Heart left ventricle (tissue), 16 donors: ENCODE results near the gene WNT11. TPM values are rescaled to one million over a fixed set of nuclear protein-coding genes. Genes with fewer than 3 reads are reported as not detected.

Experiments
- ATAC-seq, 4 donors: fragments of 200-7000 bp; cut with Tn5 transposase; one replicate each; pipeline ENCODE4 v1.9.1; 2020 to 2022; ENCODE audit warnings: moderate library complexity in 4 of 4, mild to moderate bottlenecking in 3 of 4, moderate number of reproducible peaks in 1 of 4
- DNase-seq, 5 donors: peaks; one replicate each; pipeline ENCODE4 v3.0.0-alpha.2; 2020
- H3K27ac ChIP-seq, 12 donors: fragments of 200-600 bp; sonication (generic) in 4 of 12; one replicate each; pipeline versions ENCODE4 v1.5.0 to v1.8.0; 2016 to 2022; ENCODE audit warnings: mild to moderate bottlenecking in 2 of 12
- H3K27me3 ChIP-seq, 9 donors: fragments of 200-600 bp; sonication (generic) in 2 of 9; one replicate each; pipeline versions ENCODE4 v1.5.1 to v1.8.0; 2016 to 2022; ENCODE audit warnings: mild to moderate bottlenecking in 3 of 9
- H3K36me3 ChIP-seq, 9 donors: fragments of 200-600 bp; sonication (generic) in 2 of 9; one replicate each; pipeline versions ENCODE4 v1.5.0 to v1.8.0; 2018 to 2022; ENCODE audit warnings: mild to moderate bottlenecking in 2 of 9
- H3K4me1 ChIP-seq, 12 donors: fragments of 200-600 bp; sonication (generic) in 4 of 12; one replicate each; pipeline versions ENCODE4 v1.5.0 to v1.8.0; 2016 to 2022; ENCODE audit warnings: mild to moderate bottlenecking in 3 of 12
- H3K4me3 ChIP-seq, 12 donors: fragments of 200-600 bp; sonication (generic) in 4 of 12; one replicate each; pipeline versions ENCODE4 v1.5.0 to v1.8.0; 2017 to 2022; ENCODE audit warnings: mild to moderate bottlenecking in 9 of 12, moderate library complexity in 4 of 12
- H3K9me3 ChIP-seq, 12 donors: fragments of 200-600 bp; sonication (generic) in 4 of 12; one replicate each; pipeline versions ENCODE4 v1.5.0 to v1.8.0; 2016 to 2022; ENCODE audit warnings: mild to moderate bottlenecking in 1 of 12
- POLR2A ChIP-seq, 2 donors: fragments of 450-650 bp; IDR thresholded peaks; one replicate each; pipeline ENCODE4 v1.6.1; 2017; ENCODE audit warnings: antibody characterized with exemption in 2 of 2, mild to moderate bottlenecking in 2 of 2, moderate library complexity in 2 of 2
- WGBS, 4 donors: extraction: QIAGEN DNeasy Blood & Tissue Kit in 2 of 4; methylation state at CpG; one replicate each; pipeline versions ENCODE4 v1.1.5 to v1.1.7; 2013 to 2018; 5-methylcytosine and 5-hydroxymethylcytosine counted together
- intact Hi-C, 10 donors: fragments of 100-400 bp; cut with DNase I; formaldehyde crosslinking; loops; one replicate each; pipeline versions ENCODE4 v1.11.1 to v1.14.2; 2022
- polyA plus RNA-seq, 2 donors: library from polyadenylated mRNA; stranded (reverse); fragments of 200-250 nt; gene quantifications; one replicate each; pipeline ENCODE4 v1.2.3, GENCODE V29; 2013
- total RNA-seq, 9 donors: library from RNA; depleted of rRNA in 2 of 9; stranded (reverse); fragments of >200 nt in 2 of 9; fragmentation: NEBNext Ultra II Directional in 3 of 9; extraction: Animal tissue kit (Norgen Biotek cat#: 25700) in 3 of 9; gene quantifications; one replicate each; pipeline versions ENCODE4 v1.1.0 to v1.2.4, GENCODE V29; 2016 to 2023
- TF ChIP-seq, protein P1 (sequence below), 12 donors: fragments of 200-600 bp; sonication (generic) in 4 of 12; IDR thresholded peaks; one replicate each; pipeline versions ENCODE4 v1.5.0 to v1.8.0; 2018 to 2022; ENCODE audit warnings: antibody characterized with exemption in 12 of 12, mild to moderate bottlenecking in 5 of 12
- donor health status: ischemic (EF 13 %, LVEDD 7.1; RV severe dilation, severe dysfunction).
- donor health status: healthy with polysubstance abuse.
- donor health status: DM: no; HTN: yes; CAD: no.
- donor health status: DM: no; HTN: no; CAD: no.
- donor health status: ischemic (EF 25% LVEDD 6.9; RV normal size, moderate dysfunction).
- donor health status: ischemic (EF 25% LVEDD 5.7; RV mildly dilated, moderate dysfunction).
- donor health status: healthy.
- donor health status: DM: yes; HTN: yes; CAD: no.
- donor health status: ischemic (EF 35%, LVEDD 5.7; RV mildly dilated, moderate dysfunction).
- donor health status: nonischemic (EF 11% LVEDD 7.7; RV severe dilation, severe dysfunction).
- donor health status: DM: yes; HTN: yes; CAD: no.
- donor health status: PGD.
- donor health status: ischemic (EF 29% LVEDD 5.4; RV normal size, mild dysfunction).
- donor health status: nonischemic (EF 23%, LVEDD 6.1; RV moderate dilation, normal function).

Gene WNT11
- total and polyA plus RNA-seq, 11 donors, result 3.8 to 20.9 (median 8.1) TPM

DNA sequence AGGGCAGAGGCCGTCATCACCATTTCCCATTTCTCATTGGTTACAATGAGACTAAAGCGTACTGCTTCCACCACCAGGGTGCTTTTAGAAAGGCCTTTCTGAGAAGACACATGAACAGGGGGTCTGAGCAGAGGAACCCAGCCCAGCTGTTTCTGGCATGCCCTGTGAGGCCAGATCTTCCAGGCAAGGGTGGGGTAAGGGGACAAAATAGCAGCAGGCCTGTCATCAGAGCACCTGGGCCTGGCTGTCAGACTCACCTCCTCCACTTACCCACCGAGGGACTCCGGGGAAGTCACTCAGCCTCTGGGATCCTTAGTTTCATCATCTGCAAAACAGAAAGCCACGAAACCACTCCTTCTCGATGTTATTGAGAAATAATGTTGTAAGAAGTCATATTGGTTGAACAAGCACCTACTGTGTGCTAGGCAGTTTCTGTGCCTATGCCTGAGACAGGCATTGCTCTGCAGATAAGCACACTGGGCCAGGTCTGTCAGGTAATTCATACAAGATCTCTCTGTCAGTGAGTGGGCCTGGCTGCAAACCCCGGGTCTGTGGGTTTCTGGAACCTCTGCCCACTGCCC is 8.8 kb upstream of the WNT11 start:
- Histone ChIP-seq H3K9me3 (no peaks in the 10 kb centered on the region), H3K27me3 (peaks cover 0 to 26% (median 0%) of the 10 kb centered on the region in 9 donors), H3K4me3 (no peak overlapping the region), H3K27ac (no peak overlapping the region), H3K36me3 (no peaks in the 10 kb centered on the region), H3K4me1 (peaks cover 0 to 12% (median 3%) of the 10 kb centered on the region in 12 donors)
- TF ChIP-seq, protein P1, sequence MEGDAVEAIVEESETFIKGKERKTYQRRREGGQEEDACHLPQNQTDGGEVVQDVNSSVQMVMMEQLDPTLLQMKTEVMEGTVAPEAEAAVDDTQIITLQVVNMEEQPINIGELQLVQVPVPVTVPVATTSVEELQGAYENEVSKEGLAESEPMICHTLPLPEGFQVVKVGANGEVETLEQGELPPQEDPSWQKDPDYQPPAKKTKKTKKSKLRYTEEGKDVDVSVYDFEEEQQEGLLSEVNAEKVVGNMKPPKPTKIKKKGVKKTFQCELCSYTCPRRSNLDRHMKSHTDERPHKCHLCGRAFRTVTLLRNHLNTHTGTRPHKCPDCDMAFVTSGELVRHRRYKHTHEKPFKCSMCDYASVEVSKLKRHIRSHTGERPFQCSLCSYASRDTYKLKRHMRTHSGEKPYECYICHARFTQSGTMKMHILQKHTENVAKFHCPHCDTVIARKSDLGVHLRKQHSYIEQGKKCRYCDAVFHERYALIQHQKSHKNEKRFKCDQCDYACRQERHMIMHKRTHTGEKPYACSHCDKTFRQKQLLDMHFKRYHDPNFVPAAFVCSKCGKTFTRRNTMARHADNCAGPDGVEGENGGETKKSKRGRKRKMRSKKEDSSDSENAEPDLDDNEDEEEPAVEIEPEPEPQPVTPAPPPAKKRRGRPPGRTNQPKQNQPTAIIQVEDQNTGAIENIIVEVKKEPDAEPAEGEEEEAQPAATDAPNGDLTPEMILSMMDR (IDR thresholded peaks at IDR 0.05), result no peak
- no peak for TF ChIP-seq POLR2A (IDR thresholded peaks at IDR 0.05)
- intact Hi-C loops, result loop anchor here in 1 of 10 donors (10.0 kb wide), 1 partner anchor 300 kb away; no protein-coding TSS in a partner anchor
- peak in 1 of 5 donors; percentile 40 for DNase-seq
- 79 to 88% (median 83%) methylated on average over 7 of the region's 7 CpGs for WGBS, 4 donors
- ATAC-seq, result no peak

DNA sequence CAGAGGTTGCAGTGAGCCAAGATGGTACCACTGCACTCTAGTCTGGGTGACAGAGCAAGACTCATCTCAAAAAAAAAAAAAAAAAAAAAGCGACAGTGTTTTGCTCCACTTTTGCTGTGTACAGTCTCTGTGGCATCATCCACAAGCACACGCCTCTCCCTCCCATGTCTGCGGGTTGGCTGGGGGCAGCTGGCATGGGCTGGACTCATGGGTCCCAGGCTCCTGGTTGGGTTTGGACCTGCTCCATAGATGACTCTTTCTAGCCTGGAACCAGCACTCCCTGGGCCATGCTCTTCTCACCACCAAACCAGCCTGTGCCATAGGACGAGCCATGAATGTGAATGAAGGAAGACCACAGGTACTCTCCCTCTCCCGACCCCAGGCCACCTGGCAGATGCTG is 7.9 kb upstream of the WNT11 start:
- Histone ChIP-seq H3K27me3 (peaks cover 0 to 35% (median 0%) of the 10 kb centered on the region in 9 donors), H3K36me3 (no peaks in the 10 kb centered on the region), H3K27ac (no peak overlapping the region), H3K4me1 (peaks cover 0 to 21% (median 8%) of the 10 kb centered on the region in 12 donors), H3K4me3 (no peak overlapping the region), H3K9me3 (no peaks in the 10 kb centered on the region)
- TF ChIP-seq POLR2A (IDR thresholded peaks at IDR 0.05), result no peak
- TF ChIP-seq, protein P1 (IDR thresholded peaks at IDR 0.05), result no peak
- no peak for ATAC-seq
- 86 to 94% (median 91%) methylated on average over 5 of the region's 5 CpGs for WGBS, 4 donors
- DNase-seq, result peak in 1 of 5 donors; percentile 36
- intact Hi-C loops, result loop anchor here in 1 of 10 donors (10.0 kb wide), 1 partner anchor 301 kb away; no protein-coding TSS in a partner anchor

DNA sequence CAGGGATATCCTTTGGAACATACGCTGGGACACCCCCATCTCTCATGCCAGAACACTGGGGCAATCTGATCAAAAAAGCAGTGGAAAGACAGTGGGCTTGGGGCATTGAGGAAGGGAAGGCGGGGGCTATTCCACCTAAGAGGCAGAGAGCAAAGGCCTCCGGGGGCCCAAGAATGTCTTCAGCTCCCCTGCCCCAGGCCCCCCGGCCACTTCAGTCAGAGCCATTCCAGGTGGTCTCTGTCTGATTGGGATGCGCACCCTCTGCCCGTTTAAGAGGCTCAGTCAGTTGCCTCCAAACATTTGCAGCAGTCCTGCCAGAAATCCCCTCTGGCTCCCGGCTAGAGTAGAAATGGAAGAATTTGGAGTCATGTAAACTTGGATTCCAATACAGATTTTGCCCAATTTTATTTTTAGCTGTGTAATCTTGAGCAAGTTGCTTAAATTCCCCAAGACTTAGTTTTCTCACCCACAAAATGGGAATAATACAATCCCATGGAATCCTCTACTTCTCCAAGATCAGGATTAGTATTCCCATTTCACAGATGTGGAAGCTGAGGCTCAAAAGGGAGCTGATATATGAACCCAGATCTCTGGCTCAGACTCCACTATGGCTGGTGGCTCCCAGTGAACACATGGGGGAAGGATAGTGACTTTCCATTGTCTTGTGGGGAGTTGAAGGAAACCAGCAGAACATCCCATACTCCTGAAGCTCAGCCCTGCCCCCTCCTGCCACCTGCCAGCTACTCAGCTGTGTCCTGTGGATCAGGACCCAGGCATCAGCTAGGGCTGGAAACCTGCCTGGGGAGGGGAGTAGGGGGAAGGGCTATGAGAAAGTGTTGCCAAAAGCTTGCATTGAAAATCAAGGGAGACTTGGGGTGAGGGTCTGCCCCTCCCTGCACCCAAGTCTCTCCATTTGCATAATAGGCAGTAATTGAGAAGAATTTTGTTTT is 6.1 kb upstream of the WNT11 start:
- H3K27ac ChIP-seq, result no peak overlapping the region
- TF ChIP-seq POLR2A (IDR thresholded peaks at IDR 0.05), result no peak
- TF ChIP-seq, protein P1 (IDR thresholded peaks at IDR 0.05), result no peak
- H3K36me3 ChIP-seq, result no peaks in the 10 kb centered on the region
- intact Hi-C loops, result loop anchor here in 1 of 10 donors (10.0 kb wide), 1 partner anchor 302 kb away; no protein-coding TSS in a partner anchor
- 82 to 88% (median 87%) methylated on average over 7 of the region's 7 CpGs for WGBS, 4 donors
- no peak overlapping the region for H3K4me3 ChIP-seq
- H3K9me3 ChIP-seq, result no peaks in the 10 kb centered on the region
- peaks cover 0 to 45% (median 0%) of the 10 kb centered on the region in 9 donors for H3K27me3 ChIP-seq
- peaks cover 0 to 38% (median 19%) of the 10 kb centered on the region in 12 donors for H3K4me1 ChIP-seq
- DNase-seq, result peak in 1 of 5 donors; percentile 59
- ATAC-seq, result no peak
